HL-60 (cell line): ENCODE measurements around the gene THRB.

ENCODE experiments used
- CTCF ChIP-seq: IDR thresholded peaks from one replicate; pipeline ENCODE4 v1.5.1; 2011; ENCODE audit warnings: low read length, control low read depth, inconsistent platforms; ENCODE audit not compliant: insufficient read depth
- GABPA ChIP-seq: IDR thresholded peaks from 2 replicates; pipeline ENCODE4 v1.6.1; 2012; ENCODE audit warnings: low read depth
- POLR2AphosphoS5 ChIP-seq: IDR thresholded peaks from 2 replicates; pipeline ENCODE4 v1.6.1; 2012; ENCODE audit warnings: low read depth
- REST ChIP-seq: IDR thresholded peaks from 2 replicates; pipeline ENCODE4 v1.6.1; 2012; ENCODE audit warnings: low read depth; ENCODE audit not compliant: insufficient replicate concordance

GRCh38 chr3:24401811-24402185 is 92.9 kb downstream of the THRB start:
- no peak for TF ChIP-seq CTCF
- TF ChIP-seq REST, result no peak
- TF ChIP-seq POLR2AphosphoS5, result no peak
- no peak for TF ChIP-seq GABPA
